ENCODE measurements around the gene ADGRG1. TPM values are rescaled to one million over a fixed set of nuclear protein-coding genes. Genes with fewer than 3 reads are reported as not detected.

Gene ADGRG1
- total RNA-seq, 2 donors from 2014 or later, result 9.0 to 21.3 TPM

DNA sequence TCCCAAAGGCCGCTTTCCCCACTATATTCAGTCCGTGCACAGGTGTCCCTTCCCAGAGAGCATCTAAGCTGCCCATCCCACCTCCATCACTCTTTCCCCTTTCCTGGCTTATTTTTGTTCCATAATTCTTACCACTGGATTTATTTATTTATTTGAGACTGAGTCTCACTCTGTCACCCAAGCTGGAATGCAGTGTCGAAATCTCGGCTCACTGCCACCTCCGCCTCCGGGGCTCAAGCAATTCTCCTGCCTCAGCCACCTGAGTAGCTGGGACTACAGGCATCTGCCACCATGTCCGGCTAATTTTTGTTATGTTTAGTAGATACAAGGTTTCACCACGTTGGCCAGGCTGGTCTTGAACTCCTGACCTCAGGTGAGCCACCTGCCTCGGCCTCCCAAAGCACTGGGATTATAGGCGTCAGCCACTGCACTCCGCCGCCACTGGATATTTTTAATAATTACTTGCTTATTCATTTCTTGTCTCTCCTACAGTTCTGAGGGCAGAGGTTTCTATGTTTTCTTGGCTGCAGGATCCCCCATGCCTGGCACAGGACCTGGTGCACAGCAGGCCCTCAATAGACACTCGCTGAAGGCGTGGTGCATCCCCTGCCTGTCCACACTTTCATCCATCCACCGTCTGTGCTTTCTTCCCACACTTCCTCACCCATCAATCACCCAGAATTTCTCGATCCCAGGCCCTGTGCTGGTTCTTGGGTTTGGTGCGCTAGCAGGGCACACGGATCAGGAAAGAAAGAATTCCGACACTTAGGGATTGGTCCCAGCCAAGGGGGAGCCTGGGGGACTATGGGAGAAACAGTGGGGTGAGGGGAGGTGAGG, 9.9 kb upstream of the ADGRG1 start:
- Mint-ChIP-seq H3K9me3 (no peaks in the 10 kb centered on the region), H3K4me3 (no peak overlapping the region), H3K27me3 (ENCODE audit: low read depth) (no peaks in the 10 kb centered on the region), H3K4me1 (ENCODE audit: low read depth) (peaks cover 30% of the 10 kb centered on the region), H3K27ac (no peak overlapping the region), H3K36me3 (ENCODE audit: insufficient read depth in 2 of 2) (no peaks in the 10 kb centered on the region)
- DNase-seq (no peak), ATAC-seq (replicated peaks in 1 of 2) (no peak)

DNA sequence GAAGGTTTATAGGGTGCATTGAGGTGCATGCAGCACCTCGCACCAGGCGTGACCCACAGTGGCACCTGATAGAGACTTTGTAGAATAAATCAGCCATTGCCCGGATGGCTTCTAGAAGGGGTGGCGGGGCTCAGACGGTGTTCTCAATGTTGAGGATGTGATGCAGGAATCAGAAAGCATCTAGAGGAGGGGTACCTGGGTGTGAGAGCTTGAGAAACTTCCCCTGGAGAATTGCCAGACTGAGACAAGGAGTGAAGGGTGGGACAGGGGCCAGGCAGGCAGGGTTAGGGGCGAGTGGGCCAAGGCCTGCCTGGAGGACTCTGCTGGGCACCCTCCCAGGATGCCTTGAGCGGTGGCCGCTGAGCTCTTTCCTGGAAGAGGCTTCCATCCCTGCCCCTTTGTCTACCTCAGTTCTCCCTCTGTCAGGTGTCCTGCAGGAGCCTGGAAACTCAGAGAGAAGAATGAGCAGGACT, 9.3 kb upstream of the ADGRG1 start:
- Mint-ChIP-seq H3K36me3 (ENCODE audit: insufficient read depth in 2 of 2) (no peaks in the 10 kb centered on the region), H3K9me3 (no peaks in the 10 kb centered on the region), H3K4me1 (ENCODE audit: low read depth) (peaks cover 23% of the 10 kb centered on the region), H3K27me3 (ENCODE audit: low read depth) (no peaks in the 10 kb centered on the region), H3K27ac (no peak overlapping the region), H3K4me3 (no peak overlapping the region)
- DNase-seq (no peak), ATAC-seq (replicated peaks in 1 of 2) (no peak)

DNA sequence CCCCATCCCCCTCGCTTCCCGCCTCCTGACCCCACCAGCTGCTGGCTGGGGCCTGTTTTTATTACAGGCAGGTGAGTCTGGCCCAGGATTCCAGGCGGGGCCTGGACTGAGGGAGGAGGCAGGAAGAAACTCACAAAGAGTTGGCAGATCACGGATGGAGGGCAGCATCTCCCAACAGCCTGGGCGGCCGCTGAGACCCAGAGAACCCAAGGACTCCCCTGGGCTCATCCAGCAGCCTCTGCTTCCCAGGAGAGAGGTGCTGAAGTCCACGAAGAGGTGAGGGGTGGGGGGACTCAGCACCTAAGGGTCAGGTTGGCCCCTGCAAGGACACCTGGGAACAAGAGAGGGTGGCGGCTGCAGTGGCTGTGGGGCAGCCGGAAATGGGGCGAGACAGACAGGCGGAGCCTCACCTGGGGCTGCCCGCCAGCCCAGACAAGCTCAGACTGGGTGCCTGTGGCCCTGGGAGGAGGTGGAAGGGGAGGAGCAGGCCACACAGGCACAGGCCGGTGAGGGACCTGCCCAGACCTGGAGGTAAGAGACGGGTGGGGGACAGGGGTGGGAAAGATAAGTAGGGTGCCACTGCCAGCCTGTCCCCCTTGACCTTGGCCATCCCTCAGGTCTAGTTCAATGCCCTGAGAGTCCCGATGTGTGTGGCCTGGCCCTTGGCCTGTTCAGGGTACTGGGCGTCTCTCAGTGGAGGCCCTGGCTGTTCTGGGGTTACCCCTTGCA, 8.7 kb upstream of the ADGRG1 start:
- no peak overlapping the region for H3K27ac Mint-ChIP-seq

DNA sequence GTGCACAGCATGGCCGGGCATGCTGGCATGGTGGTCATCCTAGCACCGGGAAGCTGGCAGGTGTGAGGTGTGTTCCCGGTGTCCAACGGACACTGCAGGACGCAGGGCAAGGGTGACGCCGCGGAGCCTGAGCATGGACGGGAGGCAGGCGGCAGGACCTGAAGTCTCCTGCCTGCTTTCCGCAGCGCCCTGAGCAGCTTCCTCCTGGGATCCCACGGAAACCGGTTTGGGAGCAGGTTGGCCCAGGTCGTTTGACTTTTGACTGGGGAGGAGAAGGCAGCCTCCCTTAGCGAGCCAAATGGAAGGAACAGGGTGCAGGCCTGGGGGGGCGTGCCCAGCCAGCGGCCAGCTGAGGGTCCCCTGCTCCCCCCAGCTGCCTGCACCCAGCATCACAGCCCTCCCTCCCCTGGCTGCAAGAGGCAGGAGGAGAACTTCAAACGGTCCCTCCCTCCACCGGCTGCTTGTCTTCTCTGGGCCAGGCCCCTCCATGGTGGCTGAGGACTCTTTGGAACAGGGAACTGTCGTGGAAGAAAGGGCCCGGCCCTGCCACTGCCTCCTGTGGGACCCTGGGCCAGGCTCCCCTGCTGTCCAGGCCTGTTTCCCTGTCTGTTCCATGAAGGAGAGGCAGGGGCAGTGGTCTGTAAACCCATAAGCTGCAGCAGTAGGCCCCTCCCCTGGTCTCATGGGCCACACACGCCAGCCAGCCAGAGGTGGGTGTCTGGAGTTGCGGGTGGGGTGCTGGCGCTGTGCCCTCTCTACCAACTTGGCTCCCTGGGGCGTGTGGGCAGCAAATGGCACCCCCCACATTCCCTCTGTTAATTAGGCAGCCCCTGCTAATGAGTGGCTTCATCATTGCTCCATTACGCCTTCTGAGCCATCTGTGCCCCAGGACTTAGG, 7.8 kb upstream of the ADGRG1 start:
- ATAC-seq (replicated peaks in 1 of 2) (no peak), DNase-seq (no peak)
- Mint-ChIP-seq H3K4me3 (no peak overlapping the region), H3K36me3 (ENCODE audit: insufficient read depth in 2 of 2) (no peaks in the 10 kb centered on the region), H3K27ac (no peak overlapping the region), H3K9me3 (no peaks in the 10 kb centered on the region), H3K27me3 (ENCODE audit: low read depth) (no peaks in the 10 kb centered on the region), H3K4me1 (ENCODE audit: low read depth) (peaks cover 9% of the 10 kb centered on the region)

More for the DNA sequence above, 8.7 kb upstream of the ADGRG1 start:
- no peaks in the 10 kb centered on the region for H3K27me3 Mint-ChIP-seq (ENCODE audit: low read depth)
- no peaks in the 10 kb centered on the region for H3K36me3 Mint-ChIP-seq (ENCODE audit: insufficient read depth in 2 of 2)
- DNase-seq (no peak), ATAC-seq (replicated peaks in 1 of 2) (no peak)
- no peak overlapping the region for H3K4me3 Mint-ChIP-seq
- peaks cover 17% of the 10 kb centered on the region for H3K4me1 Mint-ChIP-seq (ENCODE audit: low read depth)
- H3K9me3 Mint-ChIP-seq, result no peaks in the 10 kb centered on the region

DNA sequence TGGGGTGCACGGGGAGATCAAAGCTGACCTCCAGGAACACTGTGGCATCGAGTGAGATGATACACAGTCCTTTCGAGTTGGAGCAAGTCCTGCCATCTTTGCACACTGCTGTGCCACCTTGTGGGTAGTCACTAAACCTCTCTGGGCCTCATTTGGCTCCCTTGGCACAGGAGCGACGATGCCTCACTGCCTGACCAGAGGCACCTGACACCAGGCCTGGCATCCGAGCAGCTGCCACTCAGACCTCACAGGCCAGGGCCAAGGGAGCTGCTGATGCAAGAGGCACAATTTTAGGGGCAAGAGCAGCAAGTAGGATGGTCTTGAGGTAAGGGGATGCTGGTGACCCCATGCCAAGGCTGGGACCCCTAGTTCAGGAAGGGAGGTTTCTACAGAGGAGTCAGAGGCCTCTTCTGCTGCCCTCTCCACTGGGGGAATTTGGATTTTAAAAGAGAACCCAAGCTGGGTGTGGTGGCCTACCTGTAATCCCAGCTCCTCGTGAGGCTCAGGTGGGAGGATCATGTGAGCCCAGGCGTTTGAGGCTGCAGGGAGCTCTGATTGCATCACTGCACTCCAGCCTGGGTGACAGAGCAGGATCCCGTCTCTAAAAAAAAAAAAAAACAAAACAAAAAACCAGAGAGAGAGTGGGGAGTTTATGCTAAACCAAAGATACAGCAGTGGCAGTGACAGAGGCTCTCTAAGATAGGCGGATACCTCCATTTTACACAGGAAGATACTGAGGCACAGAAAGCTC, 6.7 kb upstream of the ADGRG1 start:
- no peak for DNase-seq

DNA sequence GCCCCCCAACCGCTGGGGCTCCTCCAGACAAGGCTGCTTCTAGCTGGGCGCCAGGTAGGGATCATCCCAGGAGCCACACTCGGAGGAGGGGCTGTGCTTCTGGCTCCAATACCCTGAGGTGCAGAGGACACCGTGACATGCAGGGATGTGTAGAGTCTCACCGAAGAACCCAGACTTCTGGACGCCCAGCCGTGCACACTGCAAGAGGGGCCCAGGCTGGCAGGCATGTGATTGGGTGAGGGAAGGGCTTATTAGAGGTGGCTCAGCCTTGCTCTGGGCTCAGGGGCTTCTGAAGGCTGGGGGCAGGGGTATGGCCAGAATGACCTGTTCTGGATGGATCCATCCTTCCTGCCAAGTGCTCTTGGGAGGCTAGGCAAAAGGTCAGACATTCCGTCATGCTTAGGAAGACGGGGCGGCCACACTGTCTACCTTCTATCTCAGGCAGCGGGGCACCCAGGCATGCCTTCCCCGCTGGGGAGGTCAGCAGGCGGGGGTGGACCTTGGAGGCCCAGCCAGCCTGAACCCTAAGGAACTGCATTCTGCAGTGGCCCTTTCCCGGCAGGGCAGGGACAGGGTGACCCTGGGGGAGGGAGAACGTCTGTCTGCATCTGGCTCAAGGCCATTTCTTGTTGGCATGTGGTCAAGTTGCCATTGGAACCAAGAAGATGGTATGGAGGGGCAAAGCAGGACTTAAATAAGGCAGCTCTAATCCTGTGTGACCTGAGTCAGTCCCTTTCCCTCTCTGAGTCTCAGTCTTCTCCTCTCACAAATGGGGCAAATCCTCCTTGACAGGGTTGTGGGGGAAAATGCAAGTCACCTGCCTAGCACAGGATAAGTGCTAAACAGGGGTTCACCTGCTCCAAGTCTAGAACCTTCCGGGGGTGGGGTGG, 5.8 kb upstream of the ADGRG1 start:
- DNase-seq (no peak), ATAC-seq (replicated peaks in 1 of 2) (no peak)
- Mint-ChIP-seq H3K4me3 (no peak overlapping the region), H3K9me3 (no peaks in the 10 kb centered on the region), H3K27me3 (ENCODE audit: low read depth) (no peaks in the 10 kb centered on the region), H3K4me1 (ENCODE audit: low read depth) (peaks cover 10% of the 10 kb centered on the region), H3K36me3 (ENCODE audit: insufficient read depth in 2 of 2) (no peaks in the 10 kb centered on the region), H3K27ac (no peak overlapping the region)

More for the DNA sequence above, 6.7 kb upstream of the ADGRG1 start:
- Mint-ChIP-seq H3K4me1 (ENCODE audit: low read depth) (peaks cover 5% of the 10 kb centered on the region), H3K4me3 (no peak overlapping the region), H3K27me3 (ENCODE audit: low read depth) (no peaks in the 10 kb centered on the region), H3K9me3 (no peaks in the 10 kb centered on the region), H3K27ac (no peak overlapping the region), H3K36me3 (ENCODE audit: insufficient read depth in 2 of 2) (no peaks in the 10 kb centered on the region)
- ATAC-seq (replicated peaks in 1 of 2), result no peak

DNA sequence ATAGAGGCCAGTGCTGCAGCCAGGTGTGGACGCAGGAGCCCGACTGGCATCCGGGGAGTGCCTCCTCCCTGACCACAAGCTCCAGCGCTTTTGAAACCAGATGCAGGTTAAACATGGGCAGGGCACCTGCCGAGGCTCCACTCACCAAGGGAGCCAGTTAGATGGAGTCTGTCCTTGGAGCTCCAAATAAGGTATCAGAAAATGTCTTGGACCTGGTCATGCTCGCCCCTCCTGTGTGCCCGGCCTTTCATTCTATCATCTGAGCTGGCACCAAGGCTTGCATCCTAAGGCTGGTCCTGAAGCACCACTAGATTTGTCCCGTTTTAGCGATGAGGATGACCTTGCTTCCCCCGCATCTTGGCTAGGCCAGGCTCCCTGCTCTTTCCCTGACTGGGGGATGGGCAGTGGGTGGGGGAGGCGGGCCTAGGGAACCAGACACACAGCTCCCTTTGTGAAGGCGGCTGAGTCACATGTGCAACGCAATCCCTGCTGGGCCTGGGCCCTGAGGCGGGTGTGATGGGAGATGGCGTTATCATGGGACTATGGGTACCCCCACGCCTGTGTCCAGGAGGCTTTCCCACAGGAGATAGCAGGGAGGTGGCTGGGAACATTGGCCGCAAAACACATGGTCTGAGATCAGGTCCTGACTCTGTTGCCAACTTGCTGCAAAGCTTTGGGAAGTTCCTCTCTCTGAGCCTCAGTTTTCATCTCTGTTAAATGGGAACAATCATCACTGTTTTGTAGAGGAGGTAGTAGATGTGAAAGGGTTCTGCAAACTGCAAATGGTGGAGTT, 5.0 kb upstream of the ADGRG1 start:
- Mint-ChIP-seq H3K36me3 (ENCODE audit: insufficient read depth in 2 of 2) (no peaks in the 10 kb centered on the region), H3K27ac (no peak overlapping the region)
- ATAC-seq (replicated peaks in 1 of 2), result no peak

DNA sequence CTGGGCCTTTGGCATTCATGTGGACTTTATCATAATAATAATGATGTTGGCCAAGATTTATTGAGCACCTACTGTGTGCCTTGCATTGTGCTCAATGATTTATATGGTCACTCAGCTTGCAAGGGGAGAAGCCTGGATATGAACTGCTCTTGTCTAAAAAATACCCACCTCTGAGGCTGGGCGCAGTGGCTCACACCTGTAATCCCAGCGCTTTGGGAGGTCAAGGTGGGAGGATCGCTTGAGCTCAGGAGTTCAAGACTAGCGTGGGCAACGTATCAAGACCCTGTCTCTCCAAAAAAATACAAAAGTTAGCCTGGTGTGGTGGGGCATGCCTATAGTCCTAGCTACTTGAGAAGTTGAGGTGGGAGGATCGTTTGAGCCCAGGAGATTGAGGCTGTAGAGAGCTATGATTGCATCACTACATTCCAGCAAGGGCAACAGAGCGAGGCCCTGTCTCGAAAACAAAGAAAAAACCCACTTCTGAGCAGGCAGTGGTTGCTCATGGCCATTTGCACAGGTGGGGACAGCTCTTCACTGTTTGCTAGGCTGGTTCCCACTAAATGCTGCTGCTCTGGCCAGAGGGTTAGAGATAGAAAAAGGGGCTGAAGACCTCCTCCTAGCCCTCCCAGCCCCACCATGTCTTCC, 4.3 kb upstream of the ADGRG1 start:
- H3K36me3 Mint-ChIP-seq (ENCODE audit: insufficient read depth in 2 of 2), result peaks cover 0 to 4% of the 10 kb centered on the region in 2 donors
- no peaks in the 10 kb centered on the region for H3K9me3 Mint-ChIP-seq
- ATAC-seq (replicated peaks in 1 of 2), result no peak
- H3K4me1 Mint-ChIP-seq (ENCODE audit: low read depth), result peaks cover 21% of the 10 kb centered on the region
- H3K4me3 Mint-ChIP-seq, result no peak overlapping the region
- peaks cover 9% of the 10 kb centered on the region for H3K27me3 Mint-ChIP-seq (ENCODE audit: low read depth)
- no peak overlapping the region for H3K27ac Mint-ChIP-seq
- DNase-seq, result no peak

More for the DNA sequence above, 5.0 kb upstream of the ADGRG1 start:
- Mint-ChIP-seq H3K27me3 (ENCODE audit: low read depth) (peaks cover 2% of the 10 kb centered on the region), H3K4me3 (no peak overlapping the region), H3K4me1 (ENCODE audit: low read depth) (peaks cover 14% of the 10 kb centered on the region), H3K9me3 (no peaks in the 10 kb centered on the region)
- no peak for DNase-seq

DNA sequence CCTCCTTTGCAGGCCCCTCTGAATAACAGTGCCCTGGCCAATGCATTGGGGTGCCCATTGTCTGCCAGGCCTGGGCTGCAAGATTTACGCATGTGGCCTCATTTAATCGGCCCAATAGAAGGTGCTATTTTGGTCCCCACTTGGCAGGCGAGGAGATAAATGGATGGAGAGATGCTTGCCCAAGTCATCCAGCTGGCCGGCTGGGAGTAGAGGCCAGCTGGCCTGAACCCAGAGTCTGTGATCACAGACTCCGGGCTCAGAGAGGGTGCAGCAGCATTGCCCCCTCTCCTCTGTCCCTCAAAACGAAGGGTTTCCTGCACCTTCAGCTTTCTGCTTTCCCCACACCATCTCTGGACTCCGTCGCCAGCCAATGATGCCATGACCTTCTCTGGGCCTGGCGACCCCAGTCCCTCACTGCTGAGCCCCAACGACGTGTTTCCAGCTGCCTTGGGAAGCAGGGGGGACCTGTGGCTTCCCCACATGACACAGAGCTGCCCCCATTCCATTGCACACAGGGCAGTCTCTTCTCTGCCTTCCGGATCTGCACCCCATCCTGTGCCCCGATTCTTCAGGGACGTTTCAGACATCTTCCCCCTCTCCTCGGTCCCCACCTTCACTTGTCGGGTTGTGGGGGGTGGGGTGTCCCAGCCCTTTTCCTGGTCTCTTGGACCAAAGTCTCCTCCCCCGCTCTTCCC, 3.5 kb upstream of the ADGRG1 start:
- no peak for DNase-seq
- Mint-ChIP-seq H3K4me1 (ENCODE audit: low read depth) (peaks cover 27% of the 10 kb centered on the region), H3K4me3 (no peak overlapping the region), H3K36me3 (ENCODE audit: insufficient read depth in 2 of 2) (peaks cover 0 to 4% of the 10 kb centered on the region in 2 donors), H3K9me3 (no peaks in the 10 kb centered on the region), H3K27ac (no peak overlapping the region), H3K27me3 (ENCODE audit: low read depth) (peaks cover 17% of the 10 kb centered on the region)
- no peak for ATAC-seq (replicated peaks in 1 of 2)

DNA sequence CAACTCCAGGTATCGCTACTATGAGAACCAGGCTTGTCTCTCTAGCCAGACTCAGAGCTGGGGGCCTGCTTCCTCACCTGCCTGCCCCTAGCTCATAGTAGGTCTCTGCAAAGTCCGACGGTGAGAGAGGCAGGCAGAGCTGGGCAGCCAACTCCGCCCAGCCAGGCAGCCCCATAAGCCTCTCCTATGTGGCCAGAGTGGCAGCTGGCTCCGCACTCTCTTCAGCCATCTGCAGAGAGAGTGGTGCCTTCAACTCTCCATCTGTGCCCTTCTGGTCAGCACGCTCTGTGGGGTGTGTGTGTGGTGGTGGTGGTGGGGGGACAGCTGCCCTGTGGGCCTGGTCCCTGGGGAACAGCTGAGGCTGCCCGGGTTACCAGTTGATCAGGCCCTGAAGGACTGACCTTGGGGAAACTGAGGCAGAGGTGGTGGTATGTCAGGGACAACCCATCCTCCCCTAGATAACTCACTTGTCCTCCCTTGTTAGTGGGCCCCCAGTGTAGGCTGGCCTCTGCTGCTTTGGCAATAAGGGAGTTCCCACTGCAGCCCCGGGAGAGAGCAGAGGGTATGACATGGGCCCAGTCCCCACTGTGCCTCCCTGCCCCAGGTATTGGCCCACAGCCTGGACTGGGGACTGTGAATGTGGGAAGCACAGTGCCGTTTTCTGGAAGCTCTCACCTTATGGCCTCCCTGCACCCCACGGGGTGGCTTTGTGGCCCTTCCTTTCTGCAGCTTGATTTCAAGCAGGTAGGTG, 1.8 kb upstream of the ADGRG1 start:
- peaks cover 24% of the 10 kb centered on the region for H3K27me3 Mint-ChIP-seq (ENCODE audit: low read depth)
- peaks cover 27% of the 10 kb centered on the region for H3K4me1 Mint-ChIP-seq (ENCODE audit: low read depth)
- H3K4me3 Mint-ChIP-seq, result no peak overlapping the region
- ATAC-seq (replicated peaks in 1 of 2) (no peak), DNase-seq (no peak)
- peaks cover 0 to 4% of the 10 kb centered on the region in 2 donors for H3K36me3 Mint-ChIP-seq (ENCODE audit: insufficient read depth in 2 of 2)
- no peaks in the 10 kb centered on the region for H3K9me3 Mint-ChIP-seq
- H3K27ac Mint-ChIP-seq, result no peak overlapping the region
